LNCaP clone FGC (cell line): ENCODE results near the gene MYG1.
A peak's percentile ranks its signal among the peaks of the same experiment; 100 is the strongest.

Source experiments
- DNase-seq: peaks from one replicate; pipeline ENCODE4 v3.0.0-alpha.2; 2011; ENCODE audit warnings: low read depth
- H3K4me3 ChIP-seq: 2 replicates; pipeline ENCODE4 v1.5.1; 2011; ENCODE audit warnings: mild to moderate bottlenecking, low read depth, low read length, control low read depth
- CTCF ChIP-seq: IDR thresholded peaks from 2 replicates; pipeline ENCODE4 v1.5.1; 2012; ENCODE audit warnings: mild to moderate bottlenecking; ENCODE audit not compliant: control insufficient read depth, insufficient read depth; ENCODE audit errors: extremely low read depth

The MYG1 gene

GRCh38 chr12:53344824-53345485 lies 45.5 kb downstream of the MYG1 start:
- no peak for DNase-seq
- peak; percentile 60 for TF ChIP-seq CTCF
- peak overlapping the region; percentile 59 for H3K4me3 ChIP-seq

- no peak for TF ChIP-seq CTCF
- H3K4me3 ChIP-seq, result peak overlapping the region; percentile 59
- no peak for DNase-seq
Observed at GRCh38 chr12:53345486-53346188, 46.1 kb downstream of the MYG1 start.

GRCh38 chr12:53346491-53346890 lies 47.0 kb downstream of the MYG1 start:
- H3K4me3 ChIP-seq, result no peak overlapping the region
- TF ChIP-seq CTCF, result no peak
- no peak for DNase-seq

GRCh38 chr12:53347905-53348304 lies 48.4 kb downstream of the MYG1 start:
- H3K4me3 ChIP-seq, result no peak overlapping the region
- no peak for DNase-seq
- TF ChIP-seq CTCF, result no peak

- peak; percentile 67 for DNase-seq
- peak; percentile 85 for TF ChIP-seq CTCF
- no peak overlapping the region for H3K4me3 ChIP-seq
Observed at GRCh38 chr12:53352331-53353256, 53.1 kb downstream of the MYG1 start.

- no peak for DNase-seq
- no peak overlapping the region for H3K4me3 ChIP-seq
- TF ChIP-seq CTCF, result no peak
Observed at GRCh38 chr12:53353257-53353655, 53.8 kb downstream of the MYG1 start.
